PC-9 (cell line): Measurements from ENCODE around the gene ZNF48. TPM values are rescaled to one million over a fixed set of nuclear protein-coding genes. Genes with fewer than 3 reads are reported as not detected.

ENCODE experiments used
- BruUV-seq: library from RNA; stranded (reverse); fragments of 400-500 nt; replicated peaks from 2 replicates; lab custom pipeline; 2021; lab: Mats Ljungman, UMichigan
- CTCF ChIA-PET: fragments of 300-600 bp; sonication (Branson Sonifier 250); formaldehyde crosslinking; loops from one replicate; lab custom pipeline; 2022; ENCODE audit warnings: antibody characterized with exemption; lab: Charles Lee
- POLR2A ChIA-PET: fragments of 300-600 bp; sonication (Branson Sonifier 250); formaldehyde crosslinking; loops from one replicate; lab custom pipeline; 2022; ENCODE audit warnings: antibody characterized with exemption; ENCODE audit not compliant: unreplicated experiment; lab: Charles Lee
- DNase-seq, 2 experiments: peaks; one replicate each; pipeline versions ENCODE4 v3.0.0 to v3.0.0-alpha.2; 2015 to 2022; ENCODE audit warnings: mixed read lengths in 1 of 2
- H2AFZ ChIP-seq: fragments of 200-600 bp; sonication (generic); 2 replicates; pipeline ENCODE4 v1.8.1; 2017; ENCODE audit warnings: antibody characterized with exemption
- H3F3A ChIP-seq: fragments of 200-600 bp; sonication (generic); 2 replicates; pipeline ENCODE4 v1.8.1; 2017; ENCODE audit warnings: antibody characterized with exemption, mild to moderate bottlenecking, low read depth; ENCODE audit not compliant: insufficient read depth
- H3K27ac ChIP-seq: fragments of 200-600 bp; sonication (generic); 2 replicates; pipeline ENCODE4 v1.6.1; 2016; ENCODE audit warnings: mixed run types
- H3K27me3 ChIP-seq: fragments of 200-600 bp; sonication (generic); 2 replicates; pipeline ENCODE4 v1.6.1; 2016; ENCODE audit warnings: low read depth, mixed run types; ENCODE audit not compliant: insufficient read depth
- H3K36me3 ChIP-seq: fragments of 200-600 bp; sonication (generic); 2 replicates; pipeline ENCODE4 v1.6.1; 2016; ENCODE audit warnings: low read depth, mixed run types
- H3K4me1 ChIP-seq: fragments of 200-600 bp; sonication (generic); replicated peaks from 2 replicates; pipeline ENCODE4 v1.6.1; 2016; ENCODE audit warnings: mixed run types; ENCODE audit not compliant: insufficient read depth
- H3K4me2 ChIP-seq: fragments of 200-600 bp; sonication (generic); 2 replicates; pipeline ENCODE4 v1.6.1; 2017; ENCODE audit warnings: mixed run types
- H3K4me3 ChIP-seq: fragments of 200-600 bp; sonication (generic); 2 replicates; pipeline ENCODE4 v1.6.1; 2016; ENCODE audit warnings: mixed run types
- H3K79me2 ChIP-seq: fragments of 200-600 bp; sonication (generic); 2 replicates; pipeline ENCODE4 v1.6.1; 2017; ENCODE audit warnings: low read depth, mixed run types
- H3K9me2 ChIP-seq: fragments of 200-600 bp; sonication (generic); 2 replicates; pipeline ENCODE4 v1.8.1; 2017; ENCODE audit warnings: mild to moderate bottlenecking; ENCODE audit not compliant: insufficient read depth
- H3K9me3 ChIP-seq: fragments of 200-600 bp; sonication (generic); 2 replicates; pipeline ENCODE4 v1.8.1; 2016; ENCODE audit warnings: low read depth; ENCODE audit not compliant: insufficient read depth
- H4K20me1 ChIP-seq: fragments of 200-600 bp; sonication (generic); 2 replicates; pipeline ENCODE4 v1.8.1; 2017; ENCODE audit not compliant: insufficient read depth
- CTCF ChIP-seq: fragments of 200-600 bp; sonication (generic); conservative IDR thresholded peaks from 2 replicates; pipeline ENCODE4 v1.6.1; 2017; ENCODE audit warnings: mixed run types, antibody characterized with exemption, mild to moderate bottlenecking, moderate library complexity
- EZH2 ChIP-seq: fragments of 200-600 bp; sonication (generic); IDR thresholded peaks from 2 replicates; pipeline ENCODE4 v1.8.0; 2017; ENCODE audit warnings: antibody characterized with exemption, low read depth
- intact Hi-C: fragments of 100-400 bp; cut with micrococcal nuclease; formaldehyde crosslinking; loops from one replicate; pipeline ENCODE4 v1.10.0; 2022; ENCODE audit not compliant: unreplicated experiment
- total RNA-seq: library from RNA; stranded (reverse); gene quantifications from 2 replicates; pipeline ENCODE4 v1.2.3, GENCODE V29; 2021

Gene ZNF48
- total RNA-seq, 1 experiment from 2014 or later: 20.1 TPM

DNA sequence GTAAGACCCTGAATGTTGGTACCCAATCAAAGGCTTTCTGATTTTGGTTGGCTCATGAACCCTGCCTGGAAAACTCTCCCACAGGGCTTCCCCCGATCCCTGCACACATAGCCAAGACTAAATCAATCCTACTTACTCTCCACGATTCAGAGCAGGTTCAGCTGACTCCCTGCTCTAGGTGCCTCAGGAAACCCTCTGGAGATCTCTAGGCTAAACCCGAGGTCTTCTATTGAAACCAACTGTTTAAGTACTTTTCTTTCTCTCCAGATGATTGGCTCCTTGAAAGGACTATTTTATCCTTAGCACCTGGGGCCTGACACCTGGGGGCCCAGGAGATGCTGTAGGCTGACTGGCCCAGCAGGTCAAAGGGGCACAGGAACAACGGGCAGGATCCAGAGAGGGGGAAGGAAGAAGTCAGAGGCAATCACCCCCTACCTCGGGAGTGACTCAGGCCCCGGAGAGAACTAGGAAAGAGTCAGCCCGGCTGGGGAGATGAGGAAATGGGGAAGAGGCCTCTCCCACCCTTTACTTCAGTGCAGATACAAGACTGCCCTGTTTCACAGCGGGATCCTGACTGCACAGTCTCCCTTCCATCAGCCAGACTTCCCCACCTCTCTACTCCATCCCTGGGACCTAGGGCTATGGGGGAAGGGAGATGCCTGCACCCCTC lies 27.0 kb upstream of the ZNF48 start:
- peak overlapping the region; percentile 75 for H3K4me3 ChIP-seq
- BruUV-seq: TSS peak; percentile 27
- POLR2A ChIA-PET: no interaction called here

DNA sequence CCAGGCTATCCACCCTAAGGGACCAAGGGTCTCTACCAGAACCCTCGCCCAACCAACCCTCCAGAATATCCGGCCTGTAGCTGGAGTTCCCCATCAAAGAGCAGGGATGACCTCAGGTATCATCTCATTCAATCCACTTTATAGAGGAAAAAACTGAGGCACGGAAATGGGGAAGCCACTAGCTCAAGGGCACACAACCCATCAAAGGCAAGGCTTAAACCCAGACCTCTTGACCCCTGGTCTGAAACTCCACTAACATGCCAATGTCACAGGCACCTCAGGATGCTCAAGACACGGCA lies 26.5 kb upstream of the ZNF48 start:
- Histone ChIP-seq H3F3A (peaks cover 11% of the 10 kb centered on the region), H3K27ac (peak overlapping the region; percentile 18; the same call in 1 of the 2 replicates), H3K4me1 (peaks cover 22% of the 10 kb centered on the region), H3K4me3 (peak overlapping the region; percentile 75), H3K9me2 (no peaks in the 10 kb centered on the region), H3K9me3 (no peaks in the 10 kb centered on the region), H3K27me3 (no peaks in the 10 kb centered on the region), H3K4me2 (peak overlapping the region; percentile 98), H2AFZ (no peak overlapping the region), H3K79me2 (peaks cover 61% of the 10 kb centered on the region), H3K36me3 (peaks cover 9% of the 10 kb centered on the region; the same call in 1 of the 2 replicates), H4K20me1 (peaks cover 46% of the 10 kb centered on the region)
- ChIA-PET CTCF (no interaction called here), POLR2A (no interaction called here)
- no TSS peak for BruUV-seq
- intact Hi-C loops: no loop called here
- DNase-seq: no peak
- TF ChIP-seq CTCF (no peak), EZH2 (no peak)

More for the DNA sequence above, 27.0 kb upstream of the ZNF48 start:
- H4K20me1 ChIP-seq: peaks cover 46% of the 10 kb centered on the region
- DNase-seq: peak; percentile 39 to 69
- peak overlapping the region; percentile 98 for H3K4me2 ChIP-seq
- peaks cover 11% of the 10 kb centered on the region for H3F3A ChIP-seq
- peak overlapping the region; percentile 18; the same call in 1 of the 2 replicates for H3K27ac ChIP-seq
- peaks cover 66% of the 10 kb centered on the region for H3K79me2 ChIP-seq
- CTCF ChIA-PET: no interaction called here
- peaks cover 22% of the 10 kb centered on the region for H3K4me1 ChIP-seq
- peaks cover 9% of the 10 kb centered on the region; the same call in 1 of the 2 replicates for H3K36me3 ChIP-seq
- H3K27me3 ChIP-seq: no peaks in the 10 kb centered on the region
- intact Hi-C loops: no loop called here
- TF ChIP-seq CTCF (no peak), EZH2 (no peak)
- H3K9me2 ChIP-seq: no peaks in the 10 kb centered on the region
- H3K9me3 ChIP-seq: no peaks in the 10 kb centered on the region
- no peak overlapping the region for H2AFZ ChIP-seq

GRCh38 chr16:30369091-30369937 lies 25.9 kb upstream of the ZNF48 start:
- BruUV-seq: no TSS peak
- Histone ChIP-seq H3K9me2 (no peaks in the 10 kb centered on the region), H3F3A (peaks cover 11% of the 10 kb centered on the region), H3K27me3 (no peaks in the 10 kb centered on the region), H2AFZ (no peak overlapping the region), H3K4me3 (peak overlapping the region; percentile 75), H3K36me3 (peaks cover 9% of the 10 kb centered on the region; the same call in 1 of the 2 replicates), H3K4me2 (peak overlapping the region; percentile 98), H3K27ac (peak overlapping the region; percentile 18; the same call in 1 of the 2 replicates), H4K20me1 (peaks cover 42% of the 10 kb centered on the region), H3K79me2 (peaks cover 56% of the 10 kb centered on the region), H3K4me1 (peaks cover 22% of the 10 kb centered on the region), H3K9me3 (no peaks in the 10 kb centered on the region)
- POLR2A ChIA-PET: no interaction called here
- TF ChIP-seq CTCF: no peak
- no peak for TF ChIP-seq EZH2
- CTCF ChIA-PET: interaction anchor here (1.0 kb wide), 1 partner anchor 38 kb away, joined by 3 read pairs; the partner anchor contains the start of gene ZNF771
- intact Hi-C loops: no loop called here
- peak in 1 of 2 experiments; percentile 13 for DNase-seq
